Liver (tissue), 3 donors: ENCODE results near the gene MTX1.

Source experiments
- ATF3 ChIP-seq: IDR thresholded peaks from 2 replicates; pipeline ENCODE4 v1.6.1; 2016; ENCODE audit warnings: antibody characterized with exemption
- CTCF ChIP-seq: fragments of 150-350 bp; IDR thresholded peaks from 2 replicates; pipeline ENCODE4 v1.5.1; 2017; ENCODE audit warnings: improper control_type of control experiment, low read depth, low read length; ENCODE audit not compliant: missing input control
- EGR1 ChIP-seq, 2 donors: IDR thresholded peaks; 2 replicates each; pipeline ENCODE4 v1.6.1; 2016 to 2018; ENCODE audit warnings: antibody characterized with exemption in 2 of 2, low read depth in 2 of 2
- FOXA1 ChIP-seq: IDR thresholded peaks from 2 replicates; pipeline ENCODE4 v1.6.1; 2016; ENCODE audit warnings: antibody characterized with exemption
- GABPA ChIP-seq, 2 donors: IDR thresholded peaks in 1 of 2; conservative IDR thresholded peaks in 1 of 2; 2 replicates each; pipeline ENCODE4 v1.6.1; 2016; ENCODE audit warnings: antibody characterized with exemption in 2 of 2, mild to moderate bottlenecking in 1 of 2, moderate library complexity in 1 of 2
- JUND ChIP-seq, 2 donors: IDR thresholded peaks; 2 replicates each; pipeline ENCODE4 v1.6.1; 2016; ENCODE audit warnings: antibody characterized with exemption in 2 of 2
- MAX ChIP-seq: IDR thresholded peaks from 2 replicates; pipeline ENCODE4 v1.6.1; 2016; ENCODE audit warnings: antibody characterized with exemption
- RAD21 ChIP-seq, 2 donors: IDR thresholded peaks; 2 replicates each; pipeline ENCODE4 v1.6.1; 2016; ENCODE audit warnings: antibody characterized with exemption in 2 of 2, mild to moderate bottlenecking in 2 of 2
- RXRA ChIP-seq, 2 donors: IDR thresholded peaks; 2 replicates each; pipeline ENCODE4 v1.6.1; 2017 to 2018; ENCODE audit warnings: antibody characterized with exemption in 2 of 2, mild to moderate bottlenecking in 1 of 2
- TAF1 ChIP-seq: conservative IDR thresholded peaks from 2 replicates; pipeline ENCODE4 v1.6.1; 2016; ENCODE audit warnings: antibody characterized with exemption, mild to moderate bottlenecking
- YY1 ChIP-seq: IDR thresholded peaks from 2 replicates; pipeline ENCODE4 v1.6.1; 2016; ENCODE audit warnings: antibody characterized with exemption, mild to moderate bottlenecking
- ZBTB33 ChIP-seq: IDR thresholded peaks from 2 replicates; pipeline ENCODE4 v1.6.1; 2016; ENCODE audit warnings: antibody characterized with exemption
- TF ChIP-seq, protein P1 (sequence below): IDR thresholded peaks from 2 replicates; pipeline ENCODE4 v1.6.1; 2016; ENCODE audit warnings: antibody characterized with exemption, mild to moderate bottlenecking
- donor health status: healthy.
- donor health status: healthy.

GRCh38 chr1:155166051-155166470 is 42.4 kb upstream of the MTX1 start:
- TF ChIP-seq, protein P1, sequence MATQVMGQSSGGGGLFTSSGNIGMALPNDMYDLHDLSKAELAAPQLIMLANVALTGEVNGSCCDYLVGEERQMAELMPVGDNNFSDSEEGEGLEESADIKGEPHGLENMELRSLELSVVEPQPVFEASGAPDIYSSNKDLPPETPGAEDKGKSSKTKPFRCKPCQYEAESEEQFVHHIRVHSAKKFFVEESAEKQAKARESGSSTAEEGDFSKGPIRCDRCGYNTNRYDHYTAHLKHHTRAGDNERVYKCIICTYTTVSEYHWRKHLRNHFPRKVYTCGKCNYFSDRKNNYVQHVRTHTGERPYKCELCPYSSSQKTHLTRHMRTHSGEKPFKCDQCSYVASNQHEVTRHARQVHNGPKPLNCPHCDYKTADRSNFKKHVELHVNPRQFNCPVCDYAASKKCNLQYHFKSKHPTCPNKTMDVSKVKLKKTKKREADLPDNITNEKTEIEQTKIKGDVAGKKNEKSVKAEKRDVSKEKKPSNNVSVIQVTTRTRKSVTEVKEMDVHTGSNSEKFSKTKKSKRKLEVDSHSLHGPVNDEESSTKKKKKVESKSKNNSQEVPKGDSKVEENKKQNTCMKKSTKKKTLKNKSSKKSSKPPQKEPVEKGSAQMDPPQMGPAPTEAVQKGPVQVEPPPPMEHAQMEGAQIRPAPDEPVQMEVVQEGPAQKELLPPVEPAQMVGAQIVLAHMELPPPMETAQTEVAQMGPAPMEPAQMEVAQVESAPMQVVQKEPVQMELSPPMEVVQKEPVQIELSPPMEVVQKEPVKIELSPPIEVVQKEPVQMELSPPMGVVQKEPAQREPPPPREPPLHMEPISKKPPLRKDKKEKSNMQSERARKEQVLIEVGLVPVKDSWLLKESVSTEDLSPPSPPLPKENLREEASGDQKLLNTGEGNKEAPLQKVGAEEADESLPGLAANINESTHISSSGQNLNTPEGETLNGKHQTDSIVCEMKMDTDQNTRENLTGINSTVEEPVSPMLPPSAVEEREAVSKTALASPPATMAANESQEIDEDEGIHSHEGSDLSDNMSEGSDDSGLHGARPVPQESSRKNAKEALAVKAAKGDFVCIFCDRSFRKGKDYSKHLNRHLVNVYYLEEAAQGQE, result no peak
- TF ChIP-seq JUND (IDR thresholded peaks at IDR 0.05) (no peak), CTCF (no peak), FOXA1 (no peak), TAF1 (no peak), RAD21 (IDR thresholded peaks at IDR 0.05) (no peak), RXRA (IDR thresholded peaks at IDR 0.05) (no peak), YY1 (no peak), MAX (no peak), EGR1 (IDR thresholded peaks at IDR 0.05; ENCODE audit: low read depth in 2 of 2) (no peak), GABPA (IDR thresholded peaks at IDR 0.05 in 1 of 2, conservative IDR thresholded peaks at IDR 0.05 in 1 of 2) (no peak), ZBTB33 (no peak), ATF3 (no peak)
